Upper lobe of left lung (tissue), 6 donors: Measurements from ENCODE around the gene ASTL. TPM values are rescaled to one million over a fixed set of nuclear protein-coding genes. Genes with fewer than 3 reads are reported as not detected.

Source experiments
- ATAC-seq, 2 donors: fragments of 200-7000 bp; cut with Tn5 transposase; one replicate each; pipeline ENCODE4 v1.9.1; 2022; ENCODE audit warnings: mild to moderate bottlenecking in 2 of 2, moderate library complexity in 2 of 2; ENCODE audit not compliant: low FRiP score in 2 of 2
- DNase-seq, 2 donors: peaks; one replicate each; pipeline ENCODE4 v3.0.0-alpha.2; 2019 to 2020
- H3K27ac ChIP-seq, 4 donors: fragments of 200-600 bp; sonication (generic); one replicate each; pipeline ENCODE4 v1.5.1; 2016 to 2019
- H3K27me3 ChIP-seq, 4 donors: fragments of 200-600 bp; sonication (generic); one replicate each; pipeline ENCODE4 v1.5.1; 2017 to 2019
- H3K36me3 ChIP-seq, 4 donors: fragments of 200-600 bp; sonication (generic); one replicate each; pipeline ENCODE4 v1.5.1; 2016 to 2019
- H3K4me1 ChIP-seq, 4 donors: fragments of 200-600 bp; sonication (generic); one replicate each; pipeline ENCODE4 v1.5.1; 2018 to 2019
- H3K4me3 ChIP-seq, 4 donors: fragments of 200-600 bp; sonication (generic); one replicate each; pipeline ENCODE4 v1.5.1; 2017 to 2019; ENCODE audit warnings: mild to moderate bottlenecking in 2 of 4, moderate library complexity in 1 of 4
- H3K9me3 ChIP-seq, 4 donors: fragments of 200-600 bp; sonication (generic); one replicate each; pipeline ENCODE4 v1.5.1; 2018 to 2019
- CTCF ChIP-seq, 6 experiments: fragments of 450-650 bp in 4 of 6; fragments of 200-600 bp in 2 of 6; sonication (generic) in 2 of 6; IDR thresholded peaks; one replicate each; pipeline ENCODE4 v1.5.1; 2016 to 2019; ENCODE audit warnings: antibody characterized with exemption in 6 of 6
- EP300 ChIP-seq, 4 donors: sonication (generic); formaldehyde crosslinking; IDR thresholded peaks; one replicate each; pipeline ENCODE4 v1.5.1; 2017; ENCODE audit warnings: antibody characterized with exemption in 4 of 4, control low read depth in 2 of 4
- POLR2A ChIP-seq, 4 donors: fragments of 450-650 bp; IDR thresholded peaks; one replicate each; pipeline ENCODE4 v1.5.1; 2016 to 2017; ENCODE audit warnings: antibody characterized with exemption in 4 of 4, mild to moderate bottlenecking in 2 of 4
- POLR2AphosphoS5 ChIP-seq, 2 donors: sonication (generic); formaldehyde crosslinking; IDR thresholded peaks; one replicate each; pipeline ENCODE4 v1.5.1; 2017; ENCODE audit warnings: antibody characterized with exemption in 2 of 2
- WGBS, 2 donors: methylation state at CpG; one replicate each; pipeline ENCODE4 v1.1.5; 2017 to 2018; 5-methylcytosine and 5-hydroxymethylcytosine counted together
- total RNA-seq, 6 donors: library from RNA; depleted of rRNA in 4 of 6; stranded (reverse); fragments of >200 nt in 4 of 6; gene quantifications; one replicate each; pipeline versions ENCODE4 v1.1.0 to v1.2.1, GENCODE V29; 2016 to 2021
- donor health status: DM: no; HTN: no; CAD: no; lungs with moderate emphysema.
- donor health status: DM: no; HTN: yes; CAD: no; lungs with severe emphysema.

The ASTL gene
- total RNA-seq, 6 donors from 2014 or later: 0.23 to 1.3 (median 0.27) TPM; not detected in 3

GRCh38 chr2:96150791-96151594 is 12.7 kb upstream of the ASTL start:
- ATAC-seq: no peak
- WGBS, 2 donors: 93 to 99% methylated on average over 10 to 13 of the region's 14 CpGs

GRCh38 chr2:96150007-96150640 is 11.8 kb upstream of the ASTL start:
- H3K9me3 ChIP-seq: no peaks in the 10 kb centered on the region
- ATAC-seq (no peak), DNase-seq (peak in 1 of 2 donors; percentile 37)
- TF ChIP-seq POLR2A (IDR thresholded peaks at IDR 0.05): no peak
- no peak for TF ChIP-seq POLR2AphosphoS5 (IDR thresholded peaks at IDR 0.05)
- TF ChIP-seq EP300 (IDR thresholded peaks at IDR 0.05): no peak
- TF ChIP-seq CTCF (IDR thresholded peaks at IDR 0.05): no peak
- H3K36me3 ChIP-seq: no peaks in the 10 kb centered on the region
- H3K27me3 ChIP-seq: peaks cover 0 to under 1% (median 0%) of the 10 kb centered on the region in 4 donors
- H3K4me1 ChIP-seq: peaks cover 3 to 36% (median 17%) of the 10 kb centered on the region in 4 donors
- WGBS, 2 donors: 92 to 96% methylated on average over 5 to 6 of the region's 6 CpGs
- H3K27ac ChIP-seq: no peak overlapping the region
- H3K4me3 ChIP-seq: no peak overlapping the region

More at GRCh38 chr2:96150791-96151594, 12.7 kb upstream of the ASTL start:
- TF ChIP-seq POLR2A (IDR thresholded peaks at IDR 0.05) (no peak), EP300 (IDR thresholded peaks at IDR 0.05) (no peak), POLR2AphosphoS5 (IDR thresholded peaks at IDR 0.05) (no peak), CTCF (IDR thresholded peaks at IDR 0.05) (no peak)
- no peaks in the 10 kb centered on the region for H3K36me3 ChIP-seq
- H3K27ac ChIP-seq: no peak overlapping the region
- DNase-seq: no peak
- no peaks in the 10 kb centered on the region for H3K9me3 ChIP-seq
- no peak overlapping the region for H3K4me3 ChIP-seq
- H3K27me3 ChIP-seq: no peaks in the 10 kb centered on the region
- H3K4me1 ChIP-seq: peaks cover 0 to 27% (median 12%) of the 10 kb centered on the region in 4 donors

GRCh38 chr2:96148410-96149217 is 10.3 kb upstream of the ASTL start:
- H3K9me3 ChIP-seq: no peaks in the 10 kb centered on the region
- DNase-seq (peak; percentile 89), ATAC-seq (peak; percentile 51 to 55)
- peak overlapping the region in 2 of 4 donors; percentile 62 to 64 for H3K27ac ChIP-seq
- no peaks in the 10 kb centered on the region for H3K36me3 ChIP-seq
- peaks cover 0 to 5% (median 0%) of the 10 kb centered on the region in 4 donors for H3K27me3 ChIP-seq
- peaks cover 12 to 50% (median 27%) of the 10 kb centered on the region in 4 donors for H3K4me1 ChIP-seq
- WGBS, 2 donors: 42 to 52% methylated on average over 15 to 26 of the region's 29 CpGs
- no peak overlapping the region for H3K4me3 ChIP-seq
- peak in 2 of 4 donors; percentile 33 to 60 for TF ChIP-seq POLR2A (IDR thresholded peaks at IDR 0.05)
- TF ChIP-seq EP300 (IDR thresholded peaks at IDR 0.05): peak in 1 of 4 donors; percentile 19
- no peak for TF ChIP-seq CTCF (IDR thresholded peaks at IDR 0.05)
- TF ChIP-seq POLR2AphosphoS5 (IDR thresholded peaks at IDR 0.05): peak; percentile 58 to 72

- peaks cover 0 to 5% (median 0%) of the 10 kb centered on the region in 4 donors for H3K27me3 ChIP-seq
- no peaks in the 10 kb centered on the region for H3K9me3 ChIP-seq
- H3K36me3 ChIP-seq: no peaks in the 10 kb centered on the region
- TF ChIP-seq EP300 (IDR thresholded peaks at IDR 0.05) (no peak), CTCF (IDR thresholded peaks at IDR 0.05) (no peak), POLR2A (IDR thresholded peaks at IDR 0.05) (no peak)
- ATAC-seq: no peak
- no peak overlapping the region for H3K4me3 ChIP-seq
- WGBS, 2 donors: 79 to 81% methylated on average over 6 to 9 of the region's 9 CpGs
- peaks cover 12 to 50% (median 27%) of the 10 kb centered on the region in 4 donors for H3K4me1 ChIP-seq
- peak in 1 of 2 donors; percentile 18 for DNase-seq
- peak overlapping the region in 2 of 4 donors; percentile 62 to 64 for H3K27ac ChIP-seq
Measured at GRCh38 chr2:96147593-96148201, 9.4 kb upstream of the ASTL start.
